Stimulated activated naive CD4-positive, alpha-beta T cell treated with Interleukin-2 at 50 U/mL for 16 hours (primary cell): ENCODE results near the gene RNU6-1.

Experiments used
- DNase-seq: peaks from one replicate; lab custom pipeline; 2025; lab: John Stamatoyannopoulos, UW

RNU6-1 gene

GRCh38 chr15:67820992-67821783 lies 18.7 kb downstream of the RNU6-1 start:
- no peak for DNase-seq

- no peak for DNase-seq
Measured at GRCh38 chr15:67820122-67820991, 19.5 kb downstream of the RNU6-1 start.

GRCh38 chr15:67819636-67820035 lies 20.2 kb downstream of the RNU6-1 start:
- no peak for DNase-seq

- no peak for DNase-seq
Measured at GRCh38 chr15:67818464-67818863, 21.4 kb downstream of the RNU6-1 start.

- DNase-seq = no peak
Measured at GRCh38 chr15:67816668-67817067, 23.2 kb downstream of the RNU6-1 start.

- DNase-seq = no peak
Measured at GRCh38 chr15:67815036-67815592, 24.7 kb downstream of the RNU6-1 start.

GRCh38 chr15:67813104-67813634 lies 26.7 kb downstream of the RNU6-1 start:
- no peak for DNase-seq

GRCh38 chr15:67812241-67812644 lies 27.6 kb downstream of the RNU6-1 start:
- no peak for DNase-seq

- no peak for DNase-seq
Measured at GRCh38 chr15:67809866-67810265, 30.0 kb downstream of the RNU6-1 start.

GRCh38 chr15:67809441-67809840 lies 30.4 kb downstream of the RNU6-1 start:
- DNase-seq = no peak

- no peak for DNase-seq
Measured at GRCh38 chr15:67808821-67809220, 31.0 kb downstream of the RNU6-1 start.

GRCh38 chr15:67807836-67808235 lies 32.0 kb downstream of the RNU6-1 start:
- no peak for DNase-seq

GRCh38 chr15:67807141-67807540 lies 32.7 kb downstream of the RNU6-1 start:
- no peak for DNase-seq

- DNase-seq = no peak
Measured at GRCh38 chr15:67806536-67806935, 33.3 kb downstream of the RNU6-1 start.

GRCh38 chr15:67805666-67806516 lies 34.0 kb downstream of the RNU6-1 start:
- DNase-seq = no peak

- no peak for DNase-seq
Measured at GRCh38 chr15:67805008-67805665, 34.7 kb downstream of the RNU6-1 start.

- DNase-seq = no peak
Measured at GRCh38 chr15:67803996-67804843, 35.6 kb downstream of the RNU6-1 start.

GRCh38 chr15:67803299-67803698 lies 36.5 kb downstream of the RNU6-1 start:
- no peak for DNase-seq

GRCh38 chr15:67801926-67802914 lies 37.6 kb downstream of the RNU6-1 start:
- no peak for DNase-seq
